Activated CD8-positive, alpha-beta T cell treated with anti-CD3 and anti-CD28 coated beads for 36 hours (primary cell): ENCODE measurements around the gene COA5. TPM values are rescaled to one million over a fixed set of nuclear protein-coding genes. Genes with fewer than 3 reads are reported as not detected.

Experiments used
- ATAC-seq: fragments of 200-7000 bp; cut with Tn5 transposase; one replicate; pipeline ENCODE4 v1.10.0; 2021; ENCODE audit warnings: mild to moderate bottlenecking, moderate library complexity
- CTCF ChIA-PET: fragments of 350-600 bp; sonication (Branson Sonifier 250); formaldehyde crosslinking; loops from one replicate; lab custom pipeline; 2021; ENCODE audit warnings: antibody characterized with exemption; lab: Charles Lee
- POLR2A ChIA-PET: fragments of 350-600 bp; sonication (Branson Sonifier 250); formaldehyde crosslinking; loops from one replicate; lab custom pipeline; 2021; ENCODE audit warnings: antibody characterized with exemption; lab: Charles Lee
- DNase-seq: peaks from one replicate; pipeline ENCODE4 v3.0.0-alpha.2; 2020
- H3K27ac Mint-ChIP-seq: one replicate; pipeline ENCODE4 v1.8.0; 2021; ENCODE audit warnings: mild to moderate bottlenecking, mixed read lengths
- H3K27me3 Mint-ChIP-seq: one replicate; pipeline ENCODE4 v1.8.0; 2021; ENCODE audit warnings: mixed read lengths
- H3K36me3 Mint-ChIP-seq: one replicate; pipeline ENCODE4 v1.8.0; 2021; ENCODE audit warnings: low read depth, mixed read lengths
- H3K4me1 Mint-ChIP-seq: one replicate; pipeline ENCODE4 v1.8.0; 2021; ENCODE audit warnings: low read depth, mixed read lengths
- H3K4me3 Mint-ChIP-seq: one replicate; pipeline ENCODE4 v1.8.0; 2021; ENCODE audit warnings: mild to moderate bottlenecking, moderate library complexity, mixed read lengths
- H3K9me3 Mint-ChIP-seq: one replicate; pipeline ENCODE4 v1.8.0; 2021; ENCODE audit warnings: mixed read lengths
- CTCF ChIP-seq: fragments of 200-600 bp; IDR thresholded peaks from one replicate; pipeline ENCODE4 v1.8.0; 2022; ENCODE audit warnings: antibody characterized with exemption, mild to moderate bottlenecking
- intact Hi-C: fragments of 100-400 bp; cut with micrococcal nuclease; formaldehyde crosslinking; loops from one replicate; pipeline ENCODE4 v1.10.0; 2022
- total RNA-seq, 2 experiments: library from RNA; stranded (reverse); gene quantifications; one replicate each; pipeline ENCODE4 v1.2.3, GENCODE V29; 2021

Gene COA5
- total RNA-seq, 2 experiments from 2014 or later: 27.5 to 32.7 TPM

- CTCF ChIA-PET: interaction anchor here (1.0 to 1.7 kb wide), 2 partner anchors 11 to 155 kb away, joined by 3 to 6 read pairs; no protein-coding TSS in a partner anchor
- TF ChIP-seq CTCF: no peak
- ATAC-seq (no peak), DNase-seq (no peak)
- no peak overlapping the region for H3K4me3 Mint-ChIP-seq
- POLR2A ChIA-PET: interaction anchor here (0.6 kb wide), 1 partner anchor 32 kb away, joined by 3 read pairs; no protein-coding TSS in a partner anchor
- no peaks in the 10 kb centered on the region for H3K9me3 Mint-ChIP-seq
- no peaks in the 10 kb centered on the region for H3K4me1 Mint-ChIP-seq
- intact Hi-C loops: no loop called here
- H3K36me3 Mint-ChIP-seq: peaks cover 15% of the 10 kb centered on the region
- H3K27me3 Mint-ChIP-seq: no peaks in the 10 kb centered on the region
- H3K27ac Mint-ChIP-seq: no peak overlapping the region
These were observed 28.4 kb downstream of the COA5 start for GRCh38 chr2:98579926-98580325.

- no peak overlapping the region for H3K27ac Mint-ChIP-seq
- no peaks in the 10 kb centered on the region for H3K4me1 Mint-ChIP-seq
- TF ChIP-seq CTCF: no peak
- H3K27me3 Mint-ChIP-seq: no peaks in the 10 kb centered on the region
- DNase-seq: no peak
- H3K9me3 Mint-ChIP-seq: no peaks in the 10 kb centered on the region
- intact Hi-C loops: no loop called here
- ChIA-PET POLR2A (no interaction called here), CTCF (interaction anchor here (0.6 to 1.3 kb wide), 3 partner anchors 9 to 46 kb away, joined by 3 read pairs; no protein-coding TSS in a partner anchor)
- ATAC-seq: no peak
- H3K4me3 Mint-ChIP-seq: no peak overlapping the region
- H3K36me3 Mint-ChIP-seq: peaks cover 12% of the 10 kb centered on the region
These were observed 30.1 kb downstream of the COA5 start for GRCh38 chr2:98578231-98578630.

- POLR2A ChIA-PET: no interaction called here
- TF ChIP-seq CTCF: no peak
- Mint-ChIP-seq H3K4me3 (no peak overlapping the region), H3K27ac (no peak overlapping the region), H3K9me3 (no peaks in the 10 kb centered on the region), H3K36me3 (peaks cover 8% of the 10 kb centered on the region), H3K4me1 (no peaks in the 10 kb centered on the region), H3K27me3 (no peaks in the 10 kb centered on the region)
- ATAC-seq: no peak
- no peak for DNase-seq
- intact Hi-C loops: no loop called here
- CTCF ChIA-PET: interaction anchor here (0.6 kb wide), 1 partner anchor 45 kb away, joined by 3 read pairs; no protein-coding TSS in a partner anchor
These were observed 31.0 kb downstream of the COA5 start for GRCh38 chr2:98577313-98577712.

GRCh38 chr2:98576666-98577312 lies 31.5 kb downstream of the COA5 start:
- H3K4me3 Mint-ChIP-seq: no peak overlapping the region

More at GRCh38 chr2:98576666-98577312, 31.5 kb downstream of the COA5 start:
- Mint-ChIP-seq H3K36me3 (peaks cover 8% of the 10 kb centered on the region), H3K9me3 (no peaks in the 10 kb centered on the region), H3K4me1 (no peaks in the 10 kb centered on the region), H3K27me3 (no peaks in the 10 kb centered on the region), H3K27ac (no peak overlapping the region)
- intact Hi-C loops: no loop called here
- CTCF ChIA-PET: no interaction called here
- POLR2A ChIA-PET: no interaction called here
- no peak for TF ChIP-seq CTCF
- no peak for DNase-seq
- no peak for ATAC-seq
